Inflammatory macrophage treated with lipopolysaccharide for 1 hour (primary cell): ENCODE measurements around the gene CFAP74.
A peak's percentile ranks its signal among the peaks of the same experiment; 100 is the strongest.

Experiments
- DNase-seq, 2 donors: peaks; one replicate each; pipeline ENCODE4 v3.0.0-alpha.2; 2020 to 2022

The CFAP74 gene

GRCh38 chr1:1925437-1926345 is 77.9 kb downstream of the CFAP74 start:
- DNase-seq = no peak

- no peak for DNase-seq
These were observed 78.7 kb downstream of the CFAP74 start for GRCh38 chr1:1924849-1925248.

GRCh38 chr1:1924386-1924785 is 79.2 kb downstream of the CFAP74 start:
- no peak for DNase-seq

GRCh38 chr1:1922956-1923833 is 80.4 kb downstream of the CFAP74 start:
- DNase-seq = no peak

GRCh38 chr1:1922702-1922955 is 81.0 kb downstream of the CFAP74 start:
- DNase-seq = no peak

- no peak for DNase-seq
These were observed 81.5 kb downstream of the CFAP74 start for GRCh38 chr1:1921901-1922701.

GRCh38 chr1:1921459-1921862 is 82.1 kb downstream of the CFAP74 start:
- no peak for DNase-seq

GRCh38 chr1:1920608-1921458 is 82.8 kb downstream of the CFAP74 start:
- DNase-seq = no peak

GRCh38 chr1:1920057-1920607 is 83.5 kb downstream of the CFAP74 start:
- DNase-seq = no peak

- peak; percentile 91 to 99 for DNase-seq
These were observed 84.1 kb downstream of the CFAP74 start for GRCh38 chr1:1919304-1920056.

GRCh38 chr1:1918901-1919303 is 84.7 kb downstream of the CFAP74 start, which contains the start of gene TMEM52:
Gene TMEM52, minus strand, starts transcription at chr1:1919279. Its CDS starts 14 bp downstream, at chr1:1919265.
- DNase-seq = no peak

- DNase-seq = no peak
These were observed 85.3 kb downstream of the CFAP74 start for GRCh38 chr1:1917995-1918900.

GRCh38 chr1:1917304-1917976 is 86.1 kb downstream of the CFAP74 start:
- DNase-seq = no peak

GRCh38 chr1:1916851-1917251 is 86.7 kb downstream of the CFAP74 start:
- no peak for DNase-seq

GRCh38 chr1:1915911-1916840 is 87.4 kb downstream of the CFAP74 start:
- DNase-seq = no peak

GRCh38 chr1:1914971-1915692 is 88.5 kb downstream of the CFAP74 start, which contains the start of gene CALML6:
Gene CALML6, plus strand, starts transcription at chr1:1915260. Its CDS starts 21 bp downstream, at chr1:1915281.
- no peak for DNase-seq
